ENCODE data around the gene ZDHHC11B.

ZDHHC11B gene

GRCh38 chr5:759111-759751, 25.3 kb downstream of the ZDHHC11B start:
- Histone ChIP-seq H3K9ac (ENCODE audit: low read length) (no peak overlapping the region), H3K4me1 (ENCODE audit: low read length) (no peaks in the 10 kb centered on the region), H4K20me1 (ENCODE audit: insufficient read depth, low read length) (no peaks in the 10 kb centered on the region), H3K9me3 (ENCODE audit: insufficient read depth, low read length) (no peaks in the 10 kb centered on the region), H3K36me3 (replicated peaks; ENCODE audit: low read depth, low read length) (no peaks in the 10 kb centered on the region), H3K79me2 (ENCODE audit: low read length) (no peaks in the 10 kb centered on the region), H3K4me3 (ENCODE audit: low read length) (no peak overlapping the region), H3K27ac (ENCODE audit: low read length) (no peak overlapping the region), H2AFZ (ENCODE audit: low read depth, low read length) (no peak overlapping the region), H3K27me3 (ENCODE audit: low read depth, low read length) (no peaks in the 10 kb centered on the region), H3K4me2 (ENCODE audit: low read length) (no peak overlapping the region)
- TF ChIP-seq EZH2phosphoT487 (IDR thresholded peaks at IDR 0.05; ENCODE audit: low read depth) (no peak), CTCF (IDR thresholded peaks at IDR 0.05; ENCODE audit: low read depth, low read length) (no peak)

- Histone ChIP-seq H4K20me1 (ENCODE audit: insufficient read depth, low read length) (no peaks in the 10 kb centered on the region), H3K36me3 (replicated peaks; ENCODE audit: low read depth, low read length) (no peaks in the 10 kb centered on the region), H3K4me1 (ENCODE audit: low read length) (no peaks in the 10 kb centered on the region), H2AFZ (ENCODE audit: low read depth, low read length) (no peak overlapping the region), H3K4me2 (ENCODE audit: low read length) (no peak overlapping the region), H3K9ac (ENCODE audit: low read length) (no peak overlapping the region), H3K9me3 (ENCODE audit: insufficient read depth, low read length) (no peaks in the 10 kb centered on the region), H3K79me2 (ENCODE audit: low read length) (no peaks in the 10 kb centered on the region), H3K27me3 (ENCODE audit: low read depth, low read length) (no peaks in the 10 kb centered on the region), H3K4me3 (ENCODE audit: low read length) (no peak overlapping the region), H3K27ac (ENCODE audit: low read length) (no peak overlapping the region)
- TF ChIP-seq EZH2phosphoT487 (IDR thresholded peaks at IDR 0.05; ENCODE audit: low read depth): no peak
- TF ChIP-seq CTCF (IDR thresholded peaks at IDR 0.05; ENCODE audit: low read depth, low read length): no peak
Measured at GRCh38 chr5:758698-759053, 25.9 kb downstream of the ZDHHC11B start.

GRCh38 chr5:757931-758697, 26.4 kb downstream of the ZDHHC11B start:
- TF ChIP-seq CTCF (IDR thresholded peaks at IDR 0.05; ENCODE audit: low read depth, low read length) (no peak), EZH2phosphoT487 (IDR thresholded peaks at IDR 0.05; ENCODE audit: low read depth) (no peak)
- H3K9ac ChIP-seq (ENCODE audit: low read length): no peak overlapping the region
- H3K4me1 ChIP-seq (ENCODE audit: low read length): no peaks in the 10 kb centered on the region
- no peak overlapping the region for H3K4me2 ChIP-seq (ENCODE audit: low read length)
- H3K9me3 ChIP-seq (ENCODE audit: insufficient read depth, low read length): no peaks in the 10 kb centered on the region
- H3K79me2 ChIP-seq (ENCODE audit: low read length): no peaks in the 10 kb centered on the region
- H3K27ac ChIP-seq (ENCODE audit: low read length): no peak overlapping the region
- no peak overlapping the region for H3K4me3 ChIP-seq (ENCODE audit: low read length)
- H3K27me3 ChIP-seq (ENCODE audit: low read depth, low read length): no peaks in the 10 kb centered on the region
- no peaks in the 10 kb centered on the region for H4K20me1 ChIP-seq (ENCODE audit: insufficient read depth, low read length)
- H2AFZ ChIP-seq (ENCODE audit: low read depth, low read length): no peak overlapping the region
- no peaks in the 10 kb centered on the region for H3K36me3 ChIP-seq (replicated peaks; ENCODE audit: low read depth, low read length)

GRCh38 chr5:757346-757930, 27.1 kb downstream of the ZDHHC11B start:
- H3K79me2 ChIP-seq (ENCODE audit: low read length): no peaks in the 10 kb centered on the region
- no peaks in the 10 kb centered on the region for H3K27me3 ChIP-seq (ENCODE audit: low read depth, low read length)
- no peaks in the 10 kb centered on the region for H3K36me3 ChIP-seq (replicated peaks; ENCODE audit: low read depth, low read length)
- no peaks in the 10 kb centered on the region for H3K9me3 ChIP-seq (ENCODE audit: insufficient read depth, low read length)
- H3K4me3 ChIP-seq (ENCODE audit: low read length): no peak overlapping the region
- no peaks in the 10 kb centered on the region for H3K4me1 ChIP-seq (ENCODE audit: low read length)
- H4K20me1 ChIP-seq (ENCODE audit: insufficient read depth, low read length): no peaks in the 10 kb centered on the region
- no peak overlapping the region for H2AFZ ChIP-seq (ENCODE audit: low read depth, low read length)
- TF ChIP-seq EZH2phosphoT487 (IDR thresholded peaks at IDR 0.05; ENCODE audit: low read depth): no peak
- no peak overlapping the region for H3K4me2 ChIP-seq (ENCODE audit: low read length)
- no peak overlapping the region for H3K9ac ChIP-seq (ENCODE audit: low read length)
- no peak overlapping the region for H3K27ac ChIP-seq (ENCODE audit: low read length)

Measured in OCI-LY3 (cell line).